ENCODE measurements around the gene TSEN54. TPM values are rescaled to one million over a fixed set of nuclear protein-coding genes. Genes with fewer than 3 reads are reported as not detected.

Gene TSEN54
- total RNA-seq, 2 experiments from 2014 or later, result 29.2 to 35.1 TPM

DNA sequence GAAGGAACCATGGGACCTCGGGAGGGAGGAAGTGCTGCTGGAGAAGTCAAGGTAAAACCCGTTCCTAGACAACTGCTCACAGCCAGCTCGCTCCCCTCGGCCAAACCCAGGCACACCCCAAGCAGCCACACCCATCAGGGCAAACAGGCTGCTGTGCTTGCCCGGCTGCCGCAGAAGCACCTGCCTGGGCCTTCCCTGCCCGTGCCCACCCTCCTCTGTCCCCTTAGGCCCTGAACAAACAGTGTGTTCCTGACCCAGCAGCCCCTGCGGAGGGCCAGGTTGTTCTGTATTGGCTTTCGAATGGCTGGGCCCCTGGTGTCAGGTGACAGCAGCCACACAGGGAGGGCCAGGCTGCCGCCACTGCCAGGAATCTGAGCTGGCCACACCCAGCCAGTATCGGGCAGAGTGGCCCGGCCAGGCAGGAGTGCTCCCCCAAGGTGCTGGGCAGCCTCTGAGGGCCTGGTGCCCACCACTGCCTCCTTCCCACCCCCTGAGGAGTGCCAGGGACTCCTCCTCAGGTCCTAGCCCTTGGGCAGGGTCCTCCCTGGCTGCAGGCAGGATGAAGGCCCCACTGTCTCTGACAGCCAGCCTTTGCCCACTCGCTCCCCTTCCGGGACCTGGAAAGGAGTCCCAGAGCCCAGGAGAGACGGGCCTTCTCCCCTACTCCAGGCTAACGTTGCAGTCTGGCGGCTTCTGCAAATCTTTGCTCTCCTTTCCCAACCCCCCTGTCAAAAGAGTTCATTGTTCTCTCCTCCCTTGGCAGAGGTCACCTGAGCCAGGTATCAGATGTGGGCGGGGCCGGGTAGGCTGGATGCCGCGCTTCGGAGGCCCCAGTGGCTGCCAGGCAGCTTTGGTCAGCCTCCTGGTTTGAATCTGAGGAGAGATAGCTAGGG is 33.2 kb downstream of the TSEN54 start:
- no peak for DNase-seq
- H3K4me1 Mint-ChIP-seq, result no peaks in the 10 kb centered on the region
- CTCF ChIA-PET, result interaction anchor here (0.5 kb wide), 1 partner anchor 23 kb away, joined by 4 read pairs; no protein-coding TSS in a partner anchor
- H3K27ac Mint-ChIP-seq, result no peak overlapping the region
- POLR2A ChIA-PET, result no interaction called here
- intact Hi-C loops (cut with DNase I, micrococcal nuclease), result loop anchor here in 1 of 2 experiments (5.0 kb wide), 1 partner anchor 143 kb away; no protein-coding TSS in a partner anchor
- H3K27me3 Mint-ChIP-seq, result no peaks in the 10 kb centered on the region
- H3K4me3 Mint-ChIP-seq, result no peak overlapping the region
- ATAC-seq, result no peak
- no peaks in the 10 kb centered on the region for H3K9me3 Mint-ChIP-seq (ENCODE audit: low read depth)
- no peaks in the 10 kb centered on the region for H3K36me3 Mint-ChIP-seq (ENCODE audit: low read depth)

DNA sequence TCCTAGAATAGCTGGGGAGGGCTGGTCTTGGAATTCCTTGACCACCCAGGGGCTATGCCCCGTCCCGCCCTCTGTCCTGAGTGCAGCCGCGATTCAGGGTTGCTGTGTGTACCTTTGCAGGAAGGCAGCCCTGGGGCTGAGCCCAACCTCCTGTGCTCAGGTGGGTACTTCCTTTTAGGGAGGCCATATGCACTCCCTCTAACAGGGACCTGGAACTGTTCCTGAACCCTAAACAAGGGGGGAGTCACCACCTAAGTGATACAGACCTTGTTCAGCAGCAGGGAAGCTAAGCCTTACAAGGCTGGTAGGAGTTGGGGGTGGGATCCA is 33.8 kb downstream of the TSEN54 start:
- ChIA-PET POLR2A (no interaction called here), CTCF (no interaction called here)
- Mint-ChIP-seq H3K27ac (no peak overlapping the region), H3K27me3 (no peaks in the 10 kb centered on the region), H3K9me3 (ENCODE audit: low read depth) (no peaks in the 10 kb centered on the region), H3K4me1 (no peaks in the 10 kb centered on the region), H3K36me3 (ENCODE audit: low read depth) (no peaks in the 10 kb centered on the region), H3K4me3 (no peak overlapping the region)
- intact Hi-C loops (cut with DNase I, micrococcal nuclease), result loop anchor here in 1 of 2 experiments (5.0 kb wide), 1 partner anchor 142 kb away; no protein-coding TSS in a partner anchor
- no peak for ATAC-seq
- no peak for DNase-seq

GRCh38 chr17:75551266-75551665 is 34.9 kb downstream of the TSEN54 start:
- intact Hi-C loops (cut with DNase I, micrococcal nuclease), result loop anchor here in 1 of 2 experiments (5.0 kb wide), 1 partner anchor 141 kb away; no protein-coding TSS in a partner anchor
- H3K27ac Mint-ChIP-seq, result no peak overlapping the region
- no peak overlapping the region for H3K4me3 Mint-ChIP-seq
- POLR2A ChIA-PET, result no interaction called here
- H3K4me1 Mint-ChIP-seq, result no peaks in the 10 kb centered on the region
- ATAC-seq, result no peak
- no peaks in the 10 kb centered on the region for H3K36me3 Mint-ChIP-seq (ENCODE audit: low read depth)
- H3K27me3 Mint-ChIP-seq, result no peaks in the 10 kb centered on the region
- H3K9me3 Mint-ChIP-seq (ENCODE audit: low read depth), result no peaks in the 10 kb centered on the region
- CTCF ChIA-PET, result no interaction called here
- DNase-seq, result no peak

- ChIA-PET CTCF (interaction anchor here (0.6 to 1.0 kb wide), 2 partner anchors 17 to 71 kb away, joined by 3 to 4 read pairs; no protein-coding TSS in a partner anchor), POLR2A (no interaction called here)
- Mint-ChIP-seq H3K4me1 (no peaks in the 10 kb centered on the region), H3K9me3 (ENCODE audit: low read depth) (no peaks in the 10 kb centered on the region), H3K27me3 (no peaks in the 10 kb centered on the region), H3K36me3 (ENCODE audit: low read depth) (no peaks in the 10 kb centered on the region), H3K27ac (no peak overlapping the region), H3K4me3 (no peak overlapping the region)
- intact Hi-C loops (cut with DNase I, micrococcal nuclease), result loop anchor here in 1 of 2 experiments (5.0 kb wide), 1 partner anchor 140 kb away; no protein-coding TSS in a partner anchor
- DNase-seq (no peak), ATAC-seq (no peak)
These were observed 36.3 kb downstream of the TSEN54 start for GRCh38 chr17:75552425-75553294.

- Mint-ChIP-seq H3K9me3 (ENCODE audit: low read depth) (no peaks in the 10 kb centered on the region), H3K4me1 (no peaks in the 10 kb centered on the region), H3K27me3 (no peaks in the 10 kb centered on the region), H3K36me3 (ENCODE audit: low read depth) (no peaks in the 10 kb centered on the region), H3K27ac (no peak overlapping the region), H3K4me3 (no peak overlapping the region)
- intact Hi-C loops (cut with DNase I, micrococcal nuclease), result loop anchor here in 1 of 2 experiments (5.0 kb wide), 1 partner anchor 139 kb away; no protein-coding TSS in a partner anchor
- no peak for ATAC-seq
- DNase-seq, result no peak
- ChIA-PET POLR2A (no interaction called here), CTCF (interaction anchor here (1.0 kb wide), 1 partner anchor 18 kb away, joined by 3 read pairs; no protein-coding TSS in a partner anchor)
These were observed 37.2 kb downstream of the TSEN54 start for GRCh38 chr17:75553295-75554110.

GRCh38 chr17:75555679-75556153 is 39.4 kb downstream of the TSEN54 start:
- CTCF ChIA-PET, result interaction anchor here (0.6 kb wide), 1 partner anchor 78 kb away, joined by 3 read pairs; the partner anchor contains the start of gene SMIM5
- intact Hi-C loops (cut with DNase I, micrococcal nuclease), result no loop called here
- Mint-ChIP-seq H3K9me3 (ENCODE audit: low read depth) (no peaks in the 10 kb centered on the region), H3K27ac (no peak overlapping the region), H3K27me3 (no peaks in the 10 kb centered on the region), H3K4me1 (no peaks in the 10 kb centered on the region), H3K4me3 (no peak overlapping the region), H3K36me3 (ENCODE audit: low read depth) (no peaks in the 10 kb centered on the region)
- ATAC-seq, result no peak
- DNase-seq, result no peak
- POLR2A ChIA-PET, result no interaction called here

DNA sequence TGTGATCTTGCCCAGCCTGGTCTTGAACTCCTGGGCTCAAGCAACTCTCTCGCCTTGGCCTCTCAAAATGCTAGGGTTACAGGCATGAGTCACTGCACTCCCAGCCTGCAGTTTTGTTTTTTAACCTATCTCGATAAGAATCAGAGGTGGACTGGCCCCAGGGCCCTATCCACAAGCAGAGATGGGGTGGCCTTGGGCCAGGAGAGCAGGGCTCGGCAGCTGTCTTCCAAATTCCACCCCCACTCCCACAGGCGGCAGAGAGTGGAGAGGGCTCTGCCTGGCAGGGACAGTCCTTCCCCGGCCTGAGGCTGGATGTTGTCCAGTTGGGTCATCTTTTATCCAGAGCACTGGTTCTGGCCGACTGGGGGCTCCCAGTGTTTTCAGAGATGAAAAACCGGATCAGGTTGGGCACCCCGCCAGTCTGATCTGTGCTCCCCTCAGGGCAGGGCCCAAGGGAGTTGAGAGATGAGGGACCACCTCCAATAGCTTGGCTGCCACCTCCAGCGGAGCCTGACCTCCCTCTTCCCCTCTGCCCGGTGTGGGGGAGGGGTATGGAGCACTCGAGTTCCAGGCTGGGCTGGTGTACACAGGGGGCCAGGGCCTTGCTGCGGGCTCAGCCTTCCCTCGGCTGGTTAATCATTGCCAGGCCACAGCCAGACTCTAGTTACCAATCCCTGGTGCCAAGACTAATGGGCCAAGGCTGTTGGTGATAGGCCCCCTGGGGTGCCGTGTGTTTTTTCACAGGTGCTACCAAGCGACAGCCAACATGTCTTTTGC is 40.9 kb downstream of the TSEN54 start:
- Mint-ChIP-seq H3K4me3 (no peak overlapping the region), H3K27me3 (no peaks in the 10 kb centered on the region), H3K4me1 (no peaks in the 10 kb centered on the region), H3K36me3 (ENCODE audit: low read depth) (no peaks in the 10 kb centered on the region), H3K9me3 (ENCODE audit: low read depth) (no peaks in the 10 kb centered on the region), H3K27ac (no peak overlapping the region)
- CTCF ChIA-PET, result interaction anchor here (1.5 kb wide), 1 partner anchor 44 kb away, joined by 5 read pairs; no protein-coding TSS in a partner anchor
- intact Hi-C loops (cut with DNase I, micrococcal nuclease), result no loop called here
- POLR2A ChIA-PET, result no interaction called here
- no peak for DNase-seq
- no peak for ATAC-seq

GRCh38 chr17:75557852-75558665 is 41.7 kb downstream of the TSEN54 start:
- DNase-seq, result no peak
- no peaks in the 10 kb centered on the region for H3K4me1 Mint-ChIP-seq
- H3K27me3 Mint-ChIP-seq, result no peaks in the 10 kb centered on the region
- no peak for ATAC-seq
- no peaks in the 10 kb centered on the region for H3K9me3 Mint-ChIP-seq (ENCODE audit: low read depth)
- no peaks in the 10 kb centered on the region for H3K36me3 Mint-ChIP-seq (ENCODE audit: low read depth)
- intact Hi-C loops (cut with DNase I, micrococcal nuclease), result no loop called here
- CTCF ChIA-PET, result interaction anchor here (1.5 kb wide), 1 partner anchor 43 kb away, joined by 5 read pairs; no protein-coding TSS in a partner anchor
- H3K27ac Mint-ChIP-seq, result no peak overlapping the region
- POLR2A ChIA-PET, result no interaction called here
- no peak overlapping the region for H3K4me3 Mint-ChIP-seq

- H3K27me3 Mint-ChIP-seq, result no peaks in the 10 kb centered on the region
- ATAC-seq (no peak), DNase-seq (no peak)
- H3K4me1 Mint-ChIP-seq, result no peaks in the 10 kb centered on the region
- no peak overlapping the region for H3K27ac Mint-ChIP-seq
- ChIA-PET CTCF (no interaction called here), POLR2A (no interaction called here)
- intact Hi-C loops (cut with DNase I, micrococcal nuclease), result no loop called here
- no peaks in the 10 kb centered on the region for H3K9me3 Mint-ChIP-seq (ENCODE audit: low read depth)
- no peaks in the 10 kb centered on the region for H3K36me3 Mint-ChIP-seq (ENCODE audit: low read depth)
- H3K4me3 Mint-ChIP-seq, result no peak overlapping the region
These were observed 42.6 kb downstream of the TSEN54 start for GRCh38 chr17:75558666-75559530.

Data from activated CD4-positive, alpha-beta T cell treated with anti-CD3 and anti-CD28 coated beads for 36 hours (primary cell).